HG03432 (cell line): ENCODE results near the gene H2AZ1.
"Not testable (repeated sequence)": the region's sequence is repeated elsewhere in the genome, so short reads cannot be mapped to it uniquely, and the experiment has no call there.

ENCODE experiments used
- ATAC-seq: cut with Tn5 transposase; IDR thresholded peaks from one replicate; pipeline ENCODE4 v1.9.1; 2021; ENCODE audit warnings: mild to moderate bottlenecking, moderate library complexity; ENCODE audit not compliant: unreplicated experiment

H2AZ1 gene

GRCh38 chr4:99949999-99950912 is at the start of gene H2AZ1:
Gene H2AZ1, minus strand, starts transcription at chr4:99950275. Its CDS starts 105 bp downstream, at chr4:99950170.
- ATAC-seq, result peak; percentile 67

- ATAC-seq, result peak; percentile 78
These were observed 48.2 kb upstream of the H2AZ1 start for GRCh38 chr4:99998062-99998867.

GRCh38 chr4:99991741-99992140 is 41.7 kb upstream of the H2AZ1 start:
- no peak for ATAC-seq

DNA sequence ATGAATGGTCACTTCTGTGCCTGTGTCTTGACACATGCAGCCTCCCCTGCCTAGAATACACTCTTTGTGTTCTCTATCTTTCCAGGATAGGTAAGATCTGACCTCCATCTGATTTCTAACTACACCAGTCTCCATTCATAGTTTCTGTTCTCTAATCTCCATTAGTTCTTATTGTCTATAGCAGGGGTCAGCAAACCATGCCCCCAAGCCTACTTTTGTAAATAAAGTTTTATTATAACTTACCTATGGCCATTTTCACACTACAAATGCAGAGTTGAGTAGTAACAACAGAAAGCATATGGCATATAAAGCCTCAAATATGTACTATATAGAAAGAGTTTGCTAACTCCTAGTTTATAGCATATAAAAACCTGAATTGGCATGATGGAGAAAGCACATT is 37.6 kb upstream of the H2AZ1 start:
- no peak for ATAC-seq

DNA sequence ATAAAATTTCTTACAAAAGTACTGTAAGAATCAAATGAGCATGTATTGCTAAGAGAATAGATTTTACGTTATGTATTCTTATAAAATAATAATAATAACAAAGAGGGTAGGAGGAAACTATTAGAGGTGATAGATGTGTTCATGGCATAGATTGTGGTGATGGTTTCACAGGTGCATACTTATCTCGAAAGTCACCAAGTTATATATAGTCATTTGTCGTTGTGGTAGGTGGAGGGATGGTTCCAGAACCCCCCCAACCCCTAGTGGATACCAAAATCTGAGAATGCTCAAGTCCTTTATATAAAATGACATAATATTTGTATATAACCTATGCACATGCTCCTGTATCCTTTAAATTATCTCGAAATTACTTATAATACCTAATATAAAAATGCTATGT is 36.7 kb upstream of the H2AZ1 start:
- ATAC-seq, result peak; percentile 64

DNA sequence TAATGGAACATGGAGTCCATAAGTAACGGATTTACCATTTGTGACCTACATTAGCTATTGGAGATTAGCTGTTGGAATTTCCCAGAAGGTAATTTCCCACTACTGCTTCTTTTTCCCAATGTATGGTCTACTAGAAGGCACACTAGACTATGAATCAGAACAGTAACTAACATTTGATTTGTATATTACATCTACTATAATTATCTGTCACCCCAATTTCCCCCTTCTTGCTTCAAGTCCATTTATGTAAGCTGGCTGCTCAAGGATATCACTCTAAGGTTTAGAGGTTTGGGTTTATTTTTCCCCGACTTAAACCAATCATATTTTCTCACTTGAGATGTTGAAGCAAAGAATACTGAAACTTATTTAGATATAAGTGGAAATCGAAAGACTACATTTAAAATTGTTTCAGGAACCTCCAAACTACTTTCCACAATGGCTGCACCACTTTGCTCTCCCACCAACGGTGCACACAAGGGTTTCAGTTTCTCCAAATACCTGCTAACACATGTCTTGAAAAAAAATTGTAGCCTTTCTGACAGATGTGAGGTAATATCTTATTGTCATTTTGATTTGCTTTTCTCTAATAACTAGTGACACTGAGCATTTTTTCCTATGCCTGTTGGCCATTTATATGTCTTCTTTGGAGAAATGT is 33.3 kb upstream of the H2AZ1 start:
- ATAC-seq, result peak; percentile 46

DNA sequence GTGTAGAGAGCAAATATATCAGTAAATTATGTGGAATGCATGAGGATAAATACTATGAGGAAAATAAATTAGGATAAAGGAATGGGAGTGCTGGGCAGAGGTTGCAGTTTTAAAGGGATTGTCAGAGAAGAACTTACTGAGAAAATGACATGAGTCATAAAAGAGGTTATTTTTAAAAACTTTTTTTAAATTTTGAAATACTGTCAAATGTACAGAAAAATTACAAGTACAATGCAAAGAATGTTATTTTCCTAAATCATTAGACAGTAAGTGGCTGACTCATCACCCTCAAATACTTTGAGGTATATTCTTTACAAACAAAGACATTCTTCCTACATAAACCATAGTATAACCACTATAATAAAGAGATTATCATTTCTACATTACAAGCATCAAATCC is 29.8 kb upstream of the H2AZ1 start:
- ATAC-seq, result no peak

GRCh38 chr4:99971453-99972111 is 21.5 kb upstream of the H2AZ1 start:
- no peak for ATAC-seq

- no peak for ATAC-seq
These were observed 18.3 kb upstream of the H2AZ1 start for GRCh38 chr4:99968330-99968729.

DNA sequence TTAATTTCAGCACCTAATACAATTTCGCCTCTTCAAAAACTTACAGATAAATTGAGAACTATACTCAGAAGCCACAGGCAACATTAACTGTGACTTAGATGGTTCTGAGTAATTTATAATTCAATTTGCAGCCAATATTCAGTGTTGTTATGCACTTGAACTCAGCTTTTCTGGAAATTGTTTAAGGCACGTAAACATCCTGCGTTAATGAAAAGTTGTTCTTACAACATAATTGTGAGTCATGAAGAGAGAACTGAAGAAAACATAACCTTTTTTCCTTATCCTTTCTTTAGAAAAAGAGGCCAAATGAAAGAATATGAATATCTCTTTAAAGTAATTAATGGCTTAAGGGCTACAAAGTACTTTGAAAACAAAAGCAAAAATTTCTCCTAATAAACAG is 16.6 kb upstream of the H2AZ1 start:
- no peak for ATAC-seq

- no peak for ATAC-seq
These were observed 15.7 kb upstream of the H2AZ1 start for GRCh38 chr4:99965674-99966350.

DNA sequence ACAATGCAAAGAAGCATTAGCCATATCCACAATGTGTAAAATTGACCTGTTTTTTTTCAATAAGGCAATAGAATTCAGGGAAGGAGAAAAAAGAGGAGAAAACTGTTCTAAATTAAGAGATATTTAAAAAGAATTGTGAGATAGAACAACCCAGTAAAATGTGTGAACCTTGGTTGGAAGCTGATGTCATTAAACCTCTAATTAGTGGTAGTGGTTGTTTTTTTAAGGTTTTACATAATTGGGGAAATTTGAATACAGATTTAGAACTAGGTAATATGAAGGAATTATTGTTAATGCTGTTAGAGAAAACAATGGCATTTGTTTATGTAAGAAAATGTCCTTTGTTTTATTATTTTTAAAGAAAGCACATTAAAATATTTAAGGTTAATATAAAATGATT is 15.1 kb upstream of the H2AZ1 start:
- ATAC-seq, result no peak

DNA sequence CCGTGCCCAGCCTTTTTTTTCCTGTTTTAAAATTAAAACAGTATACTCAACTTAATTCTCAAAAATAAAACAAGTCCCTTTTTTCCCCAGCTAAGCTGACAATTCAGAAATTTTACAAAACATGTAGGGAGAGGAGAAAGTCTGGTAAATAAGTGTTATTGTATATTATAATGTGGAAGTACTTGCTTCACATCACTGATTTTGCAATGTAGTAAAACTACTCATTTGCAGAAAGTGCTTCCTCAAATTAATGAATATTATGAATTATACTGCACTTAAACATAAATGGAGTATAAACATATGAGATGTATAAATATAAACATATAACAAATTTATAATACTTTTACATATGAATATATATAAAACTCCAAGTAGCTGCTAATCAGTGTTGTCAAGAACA is 11.6 kb upstream of the H2AZ1 start:
- no peak for ATAC-seq

GRCh38 chr4:99960648-99961047 is 10.6 kb upstream of the H2AZ1 start:
- ATAC-seq, result no peak

DNA sequence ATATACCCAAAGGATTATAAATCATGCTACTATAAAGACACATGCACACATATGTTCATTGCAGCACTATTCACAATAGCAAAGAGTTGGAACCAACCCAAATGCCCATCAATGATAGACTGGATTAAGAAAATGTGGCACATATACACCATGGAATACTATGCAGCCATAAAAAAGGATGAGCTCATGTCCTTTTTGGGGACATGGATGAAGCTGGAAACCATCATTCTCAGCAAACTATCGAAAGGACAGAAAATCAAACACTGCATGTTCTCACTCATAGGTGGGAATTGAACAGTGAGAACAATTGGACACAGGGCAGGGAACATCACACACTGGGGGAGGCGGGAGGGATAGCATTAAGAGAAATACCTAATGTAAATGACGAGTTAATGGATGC is 8.1 kb upstream of the H2AZ1 start:
- not testable (repeated sequence) for ATAC-seq

- no peak for ATAC-seq
These were observed 809 bp upstream of the H2AZ1 start for GRCh38 chr4:99950913-99951254.

- peak; percentile 26 for ATAC-seq
These were observed 759 bp downstream of the H2AZ1 start for GRCh38 chr4:99949034-99949998.

- ATAC-seq, result no peak
These were observed 2.5 kb downstream of the H2AZ1 start for GRCh38 chr4:99947608-99948007.

- no peak for ATAC-seq
These were observed 2.9 kb downstream of the H2AZ1 start for GRCh38 chr4:99947190-99947578.
